ENCODE measurements around the gene CTIF.

DNA sequence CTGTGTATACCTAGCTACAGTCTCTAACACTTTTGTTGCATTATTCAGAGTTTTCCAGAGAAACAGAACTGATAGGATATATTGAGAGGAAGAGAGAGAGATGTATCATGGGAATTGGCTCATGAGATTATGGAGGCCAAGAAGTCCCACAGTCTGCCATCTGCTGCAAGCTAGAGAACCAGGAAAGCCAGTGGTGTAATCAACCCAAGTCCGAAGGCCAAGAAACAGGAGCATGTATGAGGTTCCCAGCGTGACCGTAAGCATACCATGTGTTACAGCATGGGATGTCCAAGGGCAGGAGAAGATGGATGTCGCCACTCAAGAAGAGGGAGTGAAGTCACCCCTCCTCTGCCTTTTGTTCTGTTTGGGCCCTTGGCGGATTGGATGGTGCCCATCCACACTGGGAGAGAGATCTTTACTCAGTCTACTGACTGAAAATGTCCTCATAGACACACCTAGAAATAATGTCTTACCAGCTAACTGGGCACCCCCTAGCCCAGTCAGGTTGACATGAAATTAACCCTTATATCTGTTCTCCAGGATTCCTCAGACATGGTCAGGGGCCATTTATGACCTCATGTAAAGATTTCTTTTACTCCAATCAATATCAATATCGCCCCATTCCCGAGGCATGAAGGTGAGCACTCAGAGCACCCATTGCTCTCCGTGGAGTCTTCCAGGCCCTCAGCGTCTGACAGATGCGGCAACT lies 179.6 kb downstream of the CTIF start:
- TF ChIP-seq, protein P1, sequence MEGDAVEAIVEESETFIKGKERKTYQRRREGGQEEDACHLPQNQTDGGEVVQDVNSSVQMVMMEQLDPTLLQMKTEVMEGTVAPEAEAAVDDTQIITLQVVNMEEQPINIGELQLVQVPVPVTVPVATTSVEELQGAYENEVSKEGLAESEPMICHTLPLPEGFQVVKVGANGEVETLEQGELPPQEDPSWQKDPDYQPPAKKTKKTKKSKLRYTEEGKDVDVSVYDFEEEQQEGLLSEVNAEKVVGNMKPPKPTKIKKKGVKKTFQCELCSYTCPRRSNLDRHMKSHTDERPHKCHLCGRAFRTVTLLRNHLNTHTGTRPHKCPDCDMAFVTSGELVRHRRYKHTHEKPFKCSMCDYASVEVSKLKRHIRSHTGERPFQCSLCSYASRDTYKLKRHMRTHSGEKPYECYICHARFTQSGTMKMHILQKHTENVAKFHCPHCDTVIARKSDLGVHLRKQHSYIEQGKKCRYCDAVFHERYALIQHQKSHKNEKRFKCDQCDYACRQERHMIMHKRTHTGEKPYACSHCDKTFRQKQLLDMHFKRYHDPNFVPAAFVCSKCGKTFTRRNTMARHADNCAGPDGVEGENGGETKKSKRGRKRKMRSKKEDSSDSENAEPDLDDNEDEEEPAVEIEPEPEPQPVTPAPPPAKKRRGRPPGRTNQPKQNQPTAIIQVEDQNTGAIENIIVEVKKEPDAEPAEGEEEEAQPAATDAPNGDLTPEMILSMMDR (IDR thresholded peaks at IDR 0.05): no peak
- TF ChIP-seq POLR2A (IDR thresholded peaks at IDR 0.05): no peak
